CD1c-positive myeloid dendritic cell (primary cell): ENCODE measurements around the gene ANP32A.

Experiments used
- DNase-seq: peaks from one replicate; pipeline ENCODE4 v3.0.0-alpha.2; 2016; ENCODE audit errors: extremely low spot score

Gene ANP32A

GRCh38 chr15:68819495-68820294, 1.0 kb downstream of the ANP32A start:
- DNase-seq, result peak; percentile 19

GRCh38 chr15:68818769-68819494, 1.8 kb downstream of the ANP32A start:
- peak; percentile 88 for DNase-seq

- DNase-seq, result peak; percentile 71
These were observed 2.5 kb downstream of the ANP32A start for GRCh38 chr15:68818066-68818768.

GRCh38 chr15:68817304-68818065, 3.2 kb downstream of the ANP32A start:
- peak; percentile 86 for DNase-seq

- peak; percentile 44 for DNase-seq
These were observed 3.8 kb downstream of the ANP32A start for GRCh38 chr15:68816795-68817303.

GRCh38 chr15:68816158-68816557, 4.5 kb downstream of the ANP32A start:
- no peak for DNase-seq

GRCh38 chr15:68815598-68815997, 5.1 kb downstream of the ANP32A start:
- DNase-seq, result peak; percentile 16

- no peak for DNase-seq
These were observed 6.1 kb downstream of the ANP32A start for GRCh38 chr15:68814596-68814995.

GRCh38 chr15:68812597-68813431, 7.9 kb downstream of the ANP32A start:
- no peak for DNase-seq

- peak; percentile 28 for DNase-seq
These were observed 8.6 kb downstream of the ANP32A start for GRCh38 chr15:68812069-68812468.

- no peak for DNase-seq
These were observed 11.2 kb downstream of the ANP32A start for GRCh38 chr15:68809517-68809916.

- no peak for DNase-seq
These were observed 11.9 kb downstream of the ANP32A start for GRCh38 chr15:68808770-68809169.

- DNase-seq, result no peak
These were observed 12.6 kb downstream of the ANP32A start for GRCh38 chr15:68808091-68808490.

- no peak for DNase-seq
These were observed 13.4 kb downstream of the ANP32A start for GRCh38 chr15:68807249-68807648.

GRCh38 chr15:68806220-68807060, 14.3 kb downstream of the ANP32A start:
- no peak for DNase-seq

- DNase-seq, result no peak
These were observed 18.3 kb downstream of the ANP32A start for GRCh38 chr15:68802373-68802772.

GRCh38 chr15:68801572-68802148, 19.0 kb downstream of the ANP32A start:
- DNase-seq, result peak; percentile 20

- no peak for DNase-seq
These were observed 19.8 kb downstream of the ANP32A start for GRCh38 chr15:68800875-68801274.
